SK-N-MC (cell line): ENCODE results near the gene PTBP2.

ENCODE experiments used
- DNase-seq: peaks from one replicate; pipeline ENCODE4 v3.0.0-alpha.2; 2011; ENCODE audit warnings: low read depth, low spot score
- H3K27ac ChIP-seq: fragments of 200-600 bp; sonication (generic); 2 replicates; pipeline ENCODE4 v1.5.1; 2016; ENCODE audit warnings: mixed run types
- H3K36me3 ChIP-seq: fragments of 200-600 bp; sonication (generic); 2 replicates; pipeline ENCODE4 v1.6.1; 2017; ENCODE audit warnings: antibody characterized with exemption, low read length, mixed read lengths; ENCODE audit not compliant: insufficient read depth
- H3K4me3 ChIP-seq: fragments of 200-600 bp; sonication (generic); 2 replicates; pipeline ENCODE4 v1.5.1; 2016
- H3K9ac ChIP-seq: fragments of 200-600 bp; sonication (generic); 2 replicates; pipeline ENCODE4 v1.8.0; 2017; ENCODE audit warnings: mixed run types, mixed read lengths; ENCODE audit not compliant: insufficient read length
- H3K9me3 ChIP-seq: fragments of 200-600 bp; sonication (generic); 2 replicates; pipeline ENCODE4 v1.6.1; 2017; ENCODE audit warnings: low read depth, mild to moderate bottlenecking, antibody characterized with exemption, low read length, moderate library complexity, mixed read lengths
- EZH2 ChIP-seq: fragments of 200-600 bp; sonication (generic); IDR thresholded peaks from one replicate; pipeline ENCODE4 v1.6.1; 2017; ENCODE audit warnings: antibody characterized with exemption
- FOXP2 ChIP-seq: optimal IDR thresholded peaks from 2 replicates; pipeline ENCODE3; 2011; ENCODE audit warnings: mild to moderate bottlenecking, moderate library complexity; ENCODE audit not compliant: insufficient read depth; ENCODE audit errors: extremely low read length, control extremely low read depth
- POLR2AphosphoS5 ChIP-seq: IDR thresholded peaks from 2 replicates; pipeline ENCODE4 v1.6.1; 2012; ENCODE audit warnings: mild to moderate bottlenecking, low read depth, low read length, borderline replicate concordance

PTBP2 gene

DNA sequence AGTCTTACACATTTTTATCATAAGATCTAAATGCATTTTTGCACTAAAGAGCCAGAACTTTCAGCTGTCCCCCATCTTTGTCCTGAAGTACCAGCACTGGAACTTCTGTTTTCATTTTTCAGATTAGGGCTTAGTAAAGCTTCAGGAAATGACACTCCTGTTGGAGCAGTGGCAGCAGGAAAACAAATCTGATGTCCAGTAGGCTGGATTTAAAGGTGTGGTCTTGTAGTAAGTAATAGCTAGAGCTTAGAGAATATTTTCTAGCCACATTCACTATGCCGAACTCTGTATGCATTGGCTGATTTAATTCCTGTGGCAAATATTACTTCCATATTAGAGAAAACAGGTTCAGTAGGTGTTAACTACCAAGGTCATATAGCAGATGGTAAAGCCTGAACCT, 103.6 kb downstream of the PTBP2 start:
- TF ChIP-seq EZH2 (no peak), FOXP2 (no peak), POLR2AphosphoS5 (no peak)
- no peak overlapping the region for H3K4me3 ChIP-seq
- H3K9me3 ChIP-seq = no peaks in the 10 kb centered on the region
- no peak for DNase-seq
- H3K36me3 ChIP-seq = peaks cover 51% of the 10 kb centered on the region
- no peak overlapping the region for H3K27ac ChIP-seq
- no peak overlapping the region for H3K9ac ChIP-seq

DNA sequence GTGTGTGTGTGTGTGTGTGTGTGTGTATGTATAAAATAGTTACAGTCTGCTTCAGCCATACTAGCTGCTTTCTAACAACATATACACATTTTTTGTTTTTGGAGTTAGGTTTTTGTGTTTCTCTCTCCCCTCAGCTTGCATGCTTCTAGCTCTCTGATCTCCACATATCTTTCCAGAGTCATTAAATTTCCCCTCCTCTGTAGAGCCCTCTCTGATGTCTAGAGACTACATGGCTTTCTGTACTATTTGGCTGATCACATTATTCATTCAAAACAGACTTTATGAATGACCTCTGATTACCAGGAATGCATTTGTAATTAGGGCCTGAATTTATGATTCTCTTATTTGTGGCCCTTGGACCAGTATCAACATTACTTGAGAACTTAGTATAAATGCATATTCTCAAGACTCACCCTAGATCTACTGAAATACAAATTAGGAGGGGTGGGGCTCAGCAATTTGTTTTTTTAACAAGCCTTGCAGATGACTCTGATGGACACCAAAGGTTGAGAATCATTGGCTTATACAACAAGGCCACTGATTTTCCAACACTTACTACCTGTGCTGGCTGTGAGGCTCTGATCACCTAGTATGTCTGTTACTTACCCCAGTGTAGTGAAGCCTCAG, 104.5 kb downstream of the PTBP2 start:
- Histone ChIP-seq H3K9ac (no peak overlapping the region), H3K9me3 (no peaks in the 10 kb centered on the region), H3K4me3 (no peak overlapping the region), H3K27ac (no peak overlapping the region), H3K36me3 (peaks cover 43% of the 10 kb centered on the region)
- DNase-seq = no peak
- no peak for TF ChIP-seq FOXP2
- TF ChIP-seq POLR2AphosphoS5 = no peak
- TF ChIP-seq EZH2 = no peak

DNA sequence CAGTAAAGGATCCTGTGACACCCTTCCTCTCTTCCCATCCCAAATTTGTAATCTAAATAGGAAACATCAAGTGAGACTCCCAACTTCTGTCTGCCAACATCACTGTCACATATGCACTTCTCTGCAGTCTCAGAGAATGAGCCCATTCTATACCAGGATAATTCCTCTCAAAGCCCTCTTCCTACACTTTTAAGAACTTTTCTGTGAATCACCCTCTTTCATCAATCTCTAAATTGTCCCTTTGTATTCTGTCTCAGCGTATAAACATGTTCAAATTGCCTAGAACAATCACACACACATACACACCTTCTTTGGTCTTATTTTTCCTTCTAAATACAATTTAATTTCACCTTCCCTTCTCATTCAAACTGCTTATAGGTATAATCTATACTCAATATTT, 111.8 kb downstream of the PTBP2 start:
- no peak for DNase-seq
- no peak for TF ChIP-seq POLR2AphosphoS5
- no peak for TF ChIP-seq EZH2
- TF ChIP-seq FOXP2 = no peak
- Histone ChIP-seq H3K9ac (no peak overlapping the region), H3K36me3 (no peaks in the 10 kb centered on the region), H3K27ac (no peak overlapping the region), H3K4me3 (no peak overlapping the region), H3K9me3 (no peaks in the 10 kb centered on the region)

DNA sequence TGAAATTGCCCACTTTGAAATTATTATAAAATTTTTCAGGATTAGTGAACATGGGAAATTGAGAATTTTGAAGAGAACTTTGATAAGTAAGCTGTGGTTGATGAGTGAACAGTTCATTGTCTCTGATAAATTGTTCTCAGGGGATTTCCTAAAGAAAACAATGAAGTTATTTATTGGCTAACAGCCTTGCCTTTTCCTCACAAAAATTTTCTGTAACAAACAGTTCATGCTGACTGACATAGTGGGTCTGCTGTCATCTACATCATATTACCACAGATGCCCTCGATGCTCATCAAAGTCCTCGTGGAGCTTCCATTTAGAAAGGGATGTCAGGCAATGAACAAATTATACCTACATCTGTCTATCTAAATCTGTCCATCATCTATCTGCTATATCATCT, 113.4 kb downstream of the PTBP2 start:
- no peak for TF ChIP-seq EZH2
- no peak for TF ChIP-seq POLR2AphosphoS5
- TF ChIP-seq FOXP2 = no peak
- Histone ChIP-seq H3K36me3 (no peaks in the 10 kb centered on the region), H3K27ac (no peak overlapping the region), H3K9me3 (no peaks in the 10 kb centered on the region), H3K4me3 (no peak overlapping the region), H3K9ac (no peak overlapping the region)
- no peak for DNase-seq

DNA sequence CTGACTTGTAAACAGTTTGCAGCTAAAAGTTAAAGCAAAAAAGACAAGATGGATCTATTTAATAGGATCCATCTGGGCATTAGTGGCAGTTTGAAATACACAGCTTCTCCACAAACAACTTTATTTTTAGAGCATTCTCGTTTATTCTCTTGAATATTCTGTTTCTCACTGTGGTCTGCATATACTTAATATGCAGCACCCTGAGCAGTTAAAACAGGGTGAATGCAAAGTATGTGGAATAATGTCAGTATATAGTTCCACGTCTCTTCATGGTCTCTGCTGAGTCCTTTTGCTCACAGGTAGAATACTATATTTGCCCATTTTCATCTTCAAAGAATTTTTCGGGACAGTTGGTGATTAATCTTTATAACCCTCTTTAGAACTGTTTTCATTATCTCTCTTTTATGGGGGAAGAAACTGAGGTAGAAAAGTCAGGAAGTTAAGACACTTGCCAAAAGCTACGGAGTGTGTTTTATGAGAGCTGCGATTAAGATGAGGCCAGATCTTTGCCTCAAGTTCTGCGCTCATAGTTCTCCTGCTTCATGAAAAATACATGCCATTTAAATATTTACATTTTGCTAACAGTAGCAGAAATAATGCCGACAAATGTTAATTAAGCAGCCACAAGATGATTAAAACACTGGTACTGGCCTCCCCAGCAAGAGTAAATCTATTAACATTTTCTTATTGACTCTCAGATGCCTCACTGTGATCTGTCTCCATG, 115.6 kb downstream of the PTBP2 start:
- Histone ChIP-seq H3K27ac (peak overlapping the region; percentile 95), H3K9ac (peak overlapping the region; percentile 29), H3K4me3 (peak overlapping the region; percentile 67), H3K36me3 (no peaks in the 10 kb centered on the region), H3K9me3 (no peaks in the 10 kb centered on the region)
- peak; percentile 18; the same call in 1 of the 2 replicates for TF ChIP-seq POLR2AphosphoS5
- no peak for TF ChIP-seq EZH2
- peak; percentile 44 for TF ChIP-seq FOXP2
- DNase-seq = peak; percentile 55

DNA sequence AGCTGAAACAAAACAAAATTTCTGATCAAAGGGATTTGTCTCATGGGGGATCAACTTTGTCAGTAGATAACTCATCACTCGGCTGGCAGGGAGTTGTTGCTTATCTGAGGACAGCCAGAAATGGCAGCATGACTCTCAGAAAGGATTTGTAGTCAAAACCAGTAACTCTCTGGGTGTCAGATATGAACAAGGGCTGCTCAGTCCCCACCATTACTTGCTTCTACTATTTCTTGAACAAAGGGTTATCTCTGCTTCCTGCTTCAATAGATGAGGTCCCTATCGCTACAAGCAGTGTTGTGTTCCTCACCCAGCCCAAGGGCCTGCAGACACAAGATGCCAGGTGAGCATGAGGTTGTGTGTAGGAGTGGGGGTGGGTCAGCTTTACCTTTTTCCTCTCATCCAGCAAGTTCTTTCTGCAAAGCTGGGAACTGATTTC, 116.2 kb downstream of the PTBP2 start:
- peak overlapping the region; percentile 95 for H3K27ac ChIP-seq
- no peaks in the 10 kb centered on the region for H3K36me3 ChIP-seq
- H3K9ac ChIP-seq = peak overlapping the region; percentile 29
- no peaks in the 10 kb centered on the region for H3K9me3 ChIP-seq
- TF ChIP-seq FOXP2 = no peak
- TF ChIP-seq EZH2 = no peak
- no peak for TF ChIP-seq POLR2AphosphoS5
- peak overlapping the region; percentile 67 for H3K4me3 ChIP-seq
- DNase-seq = no peak

DNA sequence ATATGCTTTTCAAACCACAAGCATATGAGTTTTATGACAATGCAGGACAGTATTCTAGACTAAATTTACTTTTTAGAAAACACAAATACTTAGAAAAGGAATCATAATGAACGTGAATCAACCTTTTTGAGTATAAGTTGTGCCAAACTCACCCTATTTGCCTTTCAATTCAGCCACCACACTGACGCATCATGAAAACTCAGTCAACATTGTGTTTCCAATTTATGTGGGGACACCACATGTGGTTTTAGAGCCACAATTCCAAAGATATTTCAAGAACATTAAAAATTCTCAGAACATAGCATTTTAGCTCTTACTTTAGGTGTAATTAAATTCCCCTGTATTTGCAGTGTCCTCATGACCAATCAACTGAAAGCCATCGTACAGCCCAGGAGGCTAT, 118.8 kb downstream of the PTBP2 start:
- no peaks in the 10 kb centered on the region for H3K9me3 ChIP-seq
- H3K36me3 ChIP-seq = no peaks in the 10 kb centered on the region
- H3K4me3 ChIP-seq = no peak overlapping the region
- DNase-seq = no peak
- TF ChIP-seq FOXP2 = no peak
- no peak for TF ChIP-seq EZH2
- no peak for TF ChIP-seq POLR2AphosphoS5
- H3K27ac ChIP-seq = 0 out of 2 replicates have a peak overlapping the region, but pooled peaks have one; percentile 26
- no peak overlapping the region for H3K9ac ChIP-seq

DNA sequence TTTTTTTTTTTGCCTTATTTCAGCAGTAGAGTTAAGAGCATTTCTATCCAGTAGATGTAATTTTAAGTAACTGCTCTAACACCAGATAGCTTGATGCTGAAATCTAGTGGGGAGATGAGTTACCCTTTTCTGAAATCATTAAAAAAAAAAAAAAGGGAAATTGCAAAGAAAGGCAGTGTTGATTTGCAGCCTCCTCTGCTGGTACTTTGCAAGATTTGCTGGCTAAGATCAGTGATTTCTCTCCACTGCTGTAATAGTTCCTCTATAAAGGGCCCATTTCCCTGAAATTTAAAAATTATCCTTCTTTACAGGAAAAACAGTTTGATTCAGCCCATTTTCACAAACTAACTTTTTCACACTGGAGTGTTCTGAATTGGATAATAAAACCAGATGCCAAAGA, 120.6 kb downstream of the PTBP2 start:
- Histone ChIP-seq H3K9ac (no peak overlapping the region), H3K4me3 (no peak overlapping the region), H3K9me3 (no peaks in the 10 kb centered on the region), H3K36me3 (no peaks in the 10 kb centered on the region), H3K27ac (no peak overlapping the region)
- TF ChIP-seq POLR2AphosphoS5 (no peak), EZH2 (no peak), FOXP2 (no peak)
- no peak for DNase-seq
